CD8-positive, alpha-beta memory T cell (primary cell): ENCODE measurements around the gene MALRD1. TPM values are rescaled to one million over a fixed set of nuclear protein-coding genes. Genes with fewer than 3 reads are reported as not detected.
"Not testable (repeated sequence)": the region's sequence is repeated elsewhere in the genome, so short reads cannot be mapped to it uniquely, and the experiment has no call there.

ENCODE experiments used
- CTCF ChIA-PET: fragments of 350-600 bp; sonication (Branson Sonifier 250); formaldehyde crosslinking; loops from one replicate; lab custom pipeline; 2021; ENCODE audit warnings: antibody characterized with exemption; lab: Charles Lee
- POLR2A ChIA-PET: fragments of 350-600 bp; sonication (Branson Sonifier 250); formaldehyde crosslinking; loops from one replicate; lab custom pipeline; 2021; ENCODE audit warnings: antibody characterized with exemption; lab: Charles Lee
- DNase-seq, 5 donors: peaks; one replicate each; pipeline versions ENCODE4 v3.0.0 to v3.0.0-alpha.2; 2020 to 2022; ENCODE audit warnings: mixed read lengths in 1 of 5
- H3K27ac ChIP-seq: one replicate; pipeline ENCODE4 v1.7.0; 2013; ENCODE audit warnings: low read depth, mild to moderate bottlenecking, low read length, moderate library complexity
- H3K27me3 ChIP-seq: 2 replicates; pipeline ENCODE4 v1.7.0; 2013; ENCODE audit warnings: low read length, mild to moderate bottlenecking; ENCODE audit not compliant: insufficient read depth, poor library complexity, severe bottlenecking
- H3K36me3 ChIP-seq: 2 replicates; pipeline ENCODE4 v1.7.0; 2013; ENCODE audit warnings: mild to moderate bottlenecking, low read length, moderate library complexity; ENCODE audit not compliant: insufficient read depth
- H3K4me1 ChIP-seq: 2 replicates; pipeline ENCODE4 v1.7.0; 2013; ENCODE audit warnings: mild to moderate bottlenecking, low read length, moderate library complexity; ENCODE audit not compliant: insufficient read depth
- H3K4me3 ChIP-seq: 2 replicates; pipeline ENCODE4 v1.7.0; 2013; ENCODE audit warnings: mild to moderate bottlenecking, low read length
- H3K9me3 ChIP-seq: 2 replicates; pipeline ENCODE4 v1.7.0; 2013; ENCODE audit warnings: mild to moderate bottlenecking, low read length
- H3K27ac Mint-ChIP-seq, 8 donors: one replicate each; pipeline ENCODE4 v1.8.0; 2020 to 2021; ENCODE audit warnings: mixed read lengths in 8 of 8, mild to moderate bottlenecking in 6 of 8, inconsistent platforms in 3 of 8, moderate library complexity in 3 of 8
- H3K27me3 Mint-ChIP-seq, 2 donors: one replicate each; pipeline ENCODE4 v1.8.0; 2020 to 2021; ENCODE audit warnings: mixed read lengths in 2 of 2, mild to moderate bottlenecking in 1 of 2, moderate library complexity in 1 of 2
- H3K36me3 Mint-ChIP-seq, 3 donors: one replicate each; pipeline ENCODE4 v1.8.0; 2020 to 2021; ENCODE audit warnings: mixed read lengths in 3 of 3, inconsistent platforms in 1 of 3, mild to moderate bottlenecking in 1 of 3
- H3K4me1 Mint-ChIP-seq, 3 donors: one replicate each; pipeline ENCODE4 v1.8.0; 2020 to 2021; ENCODE audit warnings: mixed read lengths in 3 of 3, inconsistent platforms in 1 of 3, mild to moderate bottlenecking in 1 of 3
- H3K4me3 Mint-ChIP-seq, 7 donors: one replicate each; pipeline ENCODE4 v1.8.0; 2020 to 2021; ENCODE audit warnings: mixed read lengths in 7 of 7, mild to moderate bottlenecking in 6 of 7, moderate library complexity in 4 of 7, inconsistent platforms in 2 of 7
- H3K9me3 Mint-ChIP-seq, 5 donors: one replicate each; pipeline ENCODE4 v1.8.0; 2020 to 2022; ENCODE audit warnings: mixed read lengths in 5 of 5, mild to moderate bottlenecking in 3 of 5, moderate library complexity in 2 of 5, inconsistent platforms in 1 of 5
- polyA plus RNA-seq: library from polyadenylated mRNA; unstranded; fragments of 300-500 nt; fragmentation: Illumina TruSeq; gene quantifications from one replicate; pipeline ENCODE4 v1.2.3, GENCODE V29; 2021
- total RNA-seq, 2 experiments: library from RNA; stranded (reverse); gene quantifications; one replicate each; pipeline ENCODE4 v1.2.3, GENCODE V29; 2021

Gene MALRD1
- total and polyA plus RNA-seq, 3 experiments from 2014 or later = not detected

DNA sequence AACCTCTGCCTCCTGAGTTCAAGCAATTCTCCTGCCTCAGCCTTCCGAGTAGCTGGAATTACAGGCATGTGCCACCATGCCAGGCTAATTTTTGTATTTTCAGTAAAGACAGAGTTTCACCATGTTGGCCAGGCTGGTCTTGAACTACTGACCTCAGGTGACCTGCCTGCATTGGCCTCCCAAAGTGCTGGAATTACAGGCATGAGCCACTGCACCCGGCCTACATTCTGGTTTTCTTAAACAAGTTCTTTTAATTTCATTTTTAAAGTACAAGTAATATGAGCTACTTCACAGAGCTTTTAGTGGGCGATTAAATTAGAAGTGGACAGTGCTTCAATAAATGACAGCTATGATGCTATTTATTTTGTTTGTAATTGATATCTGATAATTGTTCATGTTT lies 721.2 kb downstream of the MALRD1 start:
- DNase-seq, H3K27me3 ChIP-seq, H3K27ac ChIP-seq, H3K4me3 Mint-ChIP-seq, H3K36me3 Mint-ChIP-seq, CTCF ChIA-PET, H3K4me3 ChIP-seq, H3K36me3 ChIP-seq, H3K27me3 Mint-ChIP-seq, H3K9me3 ChIP-seq, H3K4me1 ChIP-seq, H3K27ac Mint-ChIP-seq, POLR2A ChIA-PET, H3K4me1 Mint-ChIP-seq: not testable (repeated sequence)
- peaks cover 0 to 12% (median 4%) of the 10 kb centered on the region in 5 donors for H3K9me3 Mint-ChIP-seq

DNA sequence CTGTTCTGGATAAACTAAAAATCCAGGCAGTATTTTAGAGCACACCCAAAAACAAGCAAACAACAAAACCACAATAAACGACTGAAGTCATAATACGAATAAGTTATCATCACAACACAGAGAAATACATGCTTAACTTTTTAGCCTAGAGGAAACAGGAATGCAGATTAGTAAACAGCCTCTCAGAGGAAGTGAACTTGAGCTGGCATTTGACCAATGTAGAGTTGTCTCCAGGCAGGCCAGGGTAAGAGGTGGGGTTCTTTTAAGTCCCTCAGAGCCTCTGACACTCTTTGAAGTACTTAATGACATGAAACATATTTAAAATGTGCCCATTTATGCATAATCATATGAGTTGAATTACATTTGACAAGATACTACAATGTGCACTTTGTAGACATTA lies 724.4 kb downstream of the MALRD1 start:
- no peaks in the 10 kb centered on the region for H3K36me3 ChIP-seq
- H3K27me3 ChIP-seq = no peaks in the 10 kb centered on the region
- no peaks in the 10 kb centered on the region for H3K4me1 ChIP-seq
- Mint-ChIP-seq H3K27ac (no peak overlapping the region), H3K9me3 (peaks cover 0 to 16% (median 4%) of the 10 kb centered on the region in 5 donors), H3K4me1 (no peaks in the 10 kb centered on the region), H3K4me3 (no peak overlapping the region), H3K27me3 (no peaks in the 10 kb centered on the region), H3K36me3 (no peaks in the 10 kb centered on the region)
- H3K4me3 ChIP-seq = no peak overlapping the region
- H3K27ac ChIP-seq = no peak overlapping the region
- no peak for DNase-seq
- POLR2A ChIA-PET = no interaction called here
- H3K9me3 ChIP-seq = no peaks in the 10 kb centered on the region
- CTCF ChIA-PET = no interaction called here

DNA sequence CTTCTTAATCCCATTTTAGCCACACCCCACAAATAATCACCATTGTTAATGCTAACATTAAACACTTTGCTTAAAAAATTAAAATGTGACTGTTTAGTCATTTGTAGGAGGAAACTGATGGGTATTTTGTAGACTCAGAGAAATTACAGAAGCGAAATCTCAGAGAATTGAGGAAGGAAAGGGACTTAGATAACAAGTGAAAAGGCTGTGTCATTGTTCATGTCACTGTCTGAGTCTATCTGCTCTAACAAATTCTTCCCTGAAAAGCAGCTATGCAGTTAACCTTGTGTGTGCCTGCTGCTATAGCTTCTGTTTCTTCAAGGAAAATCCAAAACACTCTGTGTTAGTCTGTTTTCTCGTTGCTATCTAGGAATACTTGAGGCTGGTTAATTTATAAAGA lies 726.7 kb downstream of the MALRD1 start:
- CTCF ChIA-PET = no interaction called here
- Mint-ChIP-seq H3K9me3 (peaks cover 0 to 12% (median 4%) of the 10 kb centered on the region in 5 donors), H3K4me3 (no peak overlapping the region), H3K4me1 (no peaks in the 10 kb centered on the region), H3K27me3 (no peaks in the 10 kb centered on the region), H3K27ac (no peak overlapping the region), H3K36me3 (no peaks in the 10 kb centered on the region)
- no peak overlapping the region for H3K4me3 ChIP-seq
- H3K27me3 ChIP-seq = no peaks in the 10 kb centered on the region
- no peaks in the 10 kb centered on the region for H3K9me3 ChIP-seq
- no peaks in the 10 kb centered on the region for H3K36me3 ChIP-seq
- no peak for DNase-seq
- POLR2A ChIA-PET = no interaction called here
- no peak overlapping the region for H3K27ac ChIP-seq
- no peaks in the 10 kb centered on the region for H3K4me1 ChIP-seq

DNA sequence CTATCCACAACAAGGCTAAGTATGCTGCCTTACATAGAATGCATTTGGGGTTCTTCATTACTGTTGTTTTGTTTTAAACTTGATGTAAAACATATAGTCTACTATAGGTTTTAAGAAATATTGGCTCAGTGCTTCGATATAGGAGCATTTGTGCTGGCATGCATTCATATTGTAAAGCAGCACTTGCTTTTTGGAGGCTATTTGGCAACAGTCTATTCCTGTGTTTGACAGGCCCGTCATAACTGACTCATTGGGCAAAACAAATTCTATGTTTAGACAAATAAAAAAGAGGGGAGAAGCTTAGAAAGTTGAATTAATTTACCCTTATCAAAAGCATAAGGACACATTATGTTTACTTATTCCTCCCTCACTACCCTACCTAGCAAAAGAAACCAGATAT lies 729.2 kb downstream of the MALRD1 start:
- H3K36me3 Mint-ChIP-seq = peaks cover 0 to 3% (median 0%) of the 10 kb centered on the region in 3 donors
- CTCF ChIA-PET = no interaction called here

DNA sequence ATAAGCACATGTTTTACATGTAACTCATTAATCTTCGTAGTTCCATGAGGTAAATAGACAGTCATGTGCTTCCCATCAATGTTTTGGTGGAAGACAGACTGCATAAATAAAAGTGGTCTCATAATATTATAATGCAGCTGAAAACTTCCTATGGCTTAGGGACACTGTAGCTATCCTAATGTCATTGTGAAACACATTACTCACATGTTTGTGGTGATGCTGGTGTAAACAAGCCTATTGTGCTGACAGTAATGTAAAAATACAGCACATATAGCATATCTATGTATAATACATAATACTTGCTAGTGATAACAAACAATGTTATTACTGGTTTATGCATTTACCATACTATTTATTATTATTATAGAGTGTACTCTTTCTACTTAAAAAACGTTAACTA lies 730.4 kb downstream of the MALRD1 start:
- no peak overlapping the region for H3K4me3 Mint-ChIP-seq
- H3K9me3 ChIP-seq = no peaks in the 10 kb centered on the region
- POLR2A ChIA-PET = no interaction called here
- no peak overlapping the region for H3K27ac ChIP-seq
- no peaks in the 10 kb centered on the region for H3K4me1 Mint-ChIP-seq
- no peaks in the 10 kb centered on the region for H3K27me3 ChIP-seq
- DNase-seq = no peak
- peaks cover 3 to 7% (median 4%) of the 10 kb centered on the region in 5 donors for H3K9me3 Mint-ChIP-seq
- no peak overlapping the region for H3K27ac Mint-ChIP-seq
- no peaks in the 10 kb centered on the region for H3K36me3 ChIP-seq
- H3K36me3 Mint-ChIP-seq = peaks cover 0 to 3% (median 0%) of the 10 kb centered on the region in 3 donors
- CTCF ChIA-PET = no interaction called here
- H3K27me3 Mint-ChIP-seq = no peaks in the 10 kb centered on the region
- no peaks in the 10 kb centered on the region for H3K4me1 ChIP-seq
- no peak overlapping the region for H3K4me3 ChIP-seq

More for the DNA sequence above, 729.2 kb downstream of the MALRD1 start:
- H3K4me1 ChIP-seq = no peaks in the 10 kb centered on the region
- H3K36me3 ChIP-seq = no peaks in the 10 kb centered on the region
- Mint-ChIP-seq H3K27ac (no peak overlapping the region), H3K4me1 (no peaks in the 10 kb centered on the region), H3K9me3 (peaks cover 3 to 7% (median 4%) of the 10 kb centered on the region in 5 donors), H3K27me3 (no peaks in the 10 kb centered on the region), H3K4me3 (no peak overlapping the region)
- H3K4me3 ChIP-seq = no peak overlapping the region
- POLR2A ChIA-PET = no interaction called here
- no peak overlapping the region for H3K27ac ChIP-seq
- no peak for DNase-seq
- no peaks in the 10 kb centered on the region for H3K9me3 ChIP-seq
- no peaks in the 10 kb centered on the region for H3K27me3 ChIP-seq

DNA sequence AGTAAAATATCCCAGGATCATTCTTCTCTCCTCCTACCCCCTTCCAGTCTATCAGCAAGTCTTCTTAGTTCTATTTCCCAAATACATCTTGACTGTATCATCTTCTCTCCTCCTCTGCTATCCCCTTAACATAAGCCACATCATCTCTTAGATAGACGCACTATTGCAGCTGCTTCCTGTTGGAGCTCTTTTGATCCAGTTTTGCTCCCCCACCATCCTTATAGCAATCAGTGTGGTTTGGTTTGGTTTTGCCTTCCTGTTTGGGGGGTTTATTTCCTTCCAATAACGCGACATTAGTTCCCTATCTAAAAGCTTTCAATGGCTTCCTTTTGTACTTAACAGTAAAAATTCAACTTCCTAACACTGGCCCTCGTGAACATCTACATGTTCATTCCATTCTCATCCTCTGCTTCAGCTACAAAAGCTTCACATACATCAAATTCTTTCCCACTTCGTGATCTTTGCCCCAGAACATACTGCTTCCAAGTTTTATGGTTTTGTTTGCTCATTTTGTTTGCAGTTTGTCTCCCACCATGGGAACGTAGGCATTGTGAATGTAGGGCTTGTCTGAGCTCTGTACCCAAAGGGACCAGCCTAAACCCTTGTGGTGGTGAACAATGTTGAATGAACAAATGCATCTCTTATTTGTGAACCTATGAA lies 734.0 kb downstream of the MALRD1 start:
- H3K27ac ChIP-seq = no peak overlapping the region
- Mint-ChIP-seq H3K27me3 (no peaks in the 10 kb centered on the region), H3K27ac (no peak overlapping the region), H3K4me3 (no peak overlapping the region), H3K4me1 (no peaks in the 10 kb centered on the region), H3K36me3 (peaks cover 0 to 3% (median 0%) of the 10 kb centered on the region in 3 donors), H3K9me3 (peaks cover 0 to 8% (median 2%) of the 10 kb centered on the region in 5 donors)
- POLR2A ChIA-PET = no interaction called here
- H3K36me3 ChIP-seq = no peaks in the 10 kb centered on the region
- H3K4me1 ChIP-seq = no peaks in the 10 kb centered on the region
- H3K9me3 ChIP-seq = no peaks in the 10 kb centered on the region
- H3K27me3 ChIP-seq = no peaks in the 10 kb centered on the region
- CTCF ChIA-PET = interaction anchor here (0.5 kb wide), 1 partner anchor 19 kb away, joined by 3 read pairs; no protein-coding TSS in a partner anchor
- no peak overlapping the region for H3K4me3 ChIP-seq
- DNase-seq = no peak

DNA sequence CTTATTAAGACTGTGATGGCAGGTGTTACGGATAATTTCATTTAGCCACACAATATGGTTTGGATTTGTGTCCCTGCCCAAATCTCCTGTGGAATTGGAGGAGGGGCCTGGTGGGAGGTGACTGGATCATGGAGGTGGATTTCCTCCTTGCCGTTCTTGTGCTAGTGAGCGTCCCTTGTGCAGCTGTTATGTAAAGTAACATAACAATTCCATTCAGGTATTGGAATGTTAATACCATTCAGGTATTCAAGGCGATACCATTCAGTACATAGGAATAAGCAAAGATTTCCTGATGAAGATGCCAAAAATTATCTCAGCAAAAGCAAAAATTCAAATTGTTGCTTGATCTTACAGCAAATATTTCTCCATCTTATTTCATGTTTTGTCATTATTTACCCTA lies 735.1 kb downstream of the MALRD1 start:
- no peak for DNase-seq
- ChIA-PET POLR2A (no interaction called here), CTCF (no interaction called here)
- Mint-ChIP-seq H3K27me3 (no peaks in the 10 kb centered on the region), H3K36me3 (peaks cover 0 to 3% (median 0%) of the 10 kb centered on the region in 3 donors), H3K9me3 (peaks cover 0 to 9% (median 2%) of the 10 kb centered on the region in 5 donors), H3K27ac (no peak overlapping the region), H3K4me3 (no peak overlapping the region), H3K4me1 (no peaks in the 10 kb centered on the region)
- H3K4me1 ChIP-seq = no peaks in the 10 kb centered on the region
- H3K36me3 ChIP-seq = no peaks in the 10 kb centered on the region
- no peaks in the 10 kb centered on the region for H3K27me3 ChIP-seq
- H3K4me3 ChIP-seq = no peak overlapping the region
- H3K27ac ChIP-seq = no peak overlapping the region
- H3K9me3 ChIP-seq = no peaks in the 10 kb centered on the region
